A673 (cell line): ENCODE results near the gene FOXP4. TPM values are rescaled to one million over a fixed set of nuclear protein-coding genes. Genes with fewer than 3 reads are reported as not detected.

Experiments used
- BruUV-seq: library from RNA; stranded (reverse); fragments of 400-500 nt; replicated peaks from 2 replicates; lab custom pipeline; 2021; lab: Mats Ljungman, UMichigan
- CTCF ChIA-PET: fragments of 300-600 bp; sonication (Branson Sonifier 250); formaldehyde crosslinking; loops from one replicate; lab custom pipeline; 2022; ENCODE audit warnings: antibody characterized with exemption; lab: Charles Lee
- POLR2A ChIA-PET: fragments of 300-600 bp; sonication (Branson Sonifier 250); formaldehyde crosslinking; loops from one replicate; lab custom pipeline; 2022; ENCODE audit warnings: antibody characterized with exemption; ENCODE audit not compliant: low non-redundant PET; lab: Charles Lee
- DNase-seq: peaks from one replicate; pipeline ENCODE4 v3.0.0-alpha.2; 2015; ENCODE audit warnings: low spot score
- H3K27ac ChIP-seq: fragments of 200-600 bp; sonication (generic); 2 replicates; pipeline ENCODE4 v1.5.1; 2016; ENCODE audit warnings: mixed run types, low read depth, mild to moderate bottlenecking, mixed read lengths, antibody characterized with exemption, low read length; ENCODE audit not compliant: poor library complexity, severe bottlenecking
- H3K27me3 ChIP-seq: fragments of 200-600 bp; sonication (generic); replicated peaks from 2 replicates; pipeline ENCODE4 v1.6.1; 2017; ENCODE audit warnings: mixed run types, low read depth, mild to moderate bottlenecking, mixed read lengths, antibody characterized with exemption, low read length; ENCODE audit not compliant: insufficient read depth, poor library complexity
- H3K36me3 ChIP-seq: fragments of 200-600 bp; sonication (generic); 2 replicates; pipeline ENCODE4 v1.6.1; 2016; ENCODE audit warnings: mixed run types, mild to moderate bottlenecking, mixed read lengths, antibody characterized with exemption, low read length; ENCODE audit not compliant: insufficient read depth, poor library complexity, severe bottlenecking
- H3K4me1 ChIP-seq: fragments of 200-600 bp; sonication (generic); 2 replicates; pipeline ENCODE4 v1.6.1; 2017; ENCODE audit warnings: mixed run types, mild to moderate bottlenecking, mixed read lengths, antibody characterized with exemption, low read length; ENCODE audit not compliant: insufficient read depth, poor library complexity, severe bottlenecking
- H3K4me3 ChIP-seq: fragments of 200-600 bp; sonication (generic); 2 replicates; pipeline ENCODE4 v1.5.1; 2016; ENCODE audit warnings: low read depth, mixed run types, mild to moderate bottlenecking, mixed read lengths, low read length; ENCODE audit not compliant: poor library complexity, severe bottlenecking
- H3K9me3 ChIP-seq: fragments of 200-600 bp; sonication (generic); 2 replicates; pipeline ENCODE4 v1.6.1; 2016; ENCODE audit warnings: mixed run types, low read depth, mild to moderate bottlenecking, mixed read lengths, antibody characterized with exemption, low read length; ENCODE audit not compliant: poor library complexity, severe bottlenecking
- EZH2 ChIP-seq: fragments of 200-600 bp; sonication (generic); IDR thresholded peaks from 2 replicates; pipeline ENCODE4 v1.6.1; 2017; ENCODE audit warnings: borderline replicate concordance, low read depth, mild to moderate bottlenecking, mixed read lengths, antibody characterized with exemption, low read length; ENCODE audit not compliant: poor library complexity, severe bottlenecking
- intact Hi-C: fragments of 100-400 bp; cut with micrococcal nuclease; formaldehyde crosslinking; loops from one replicate; pipeline ENCODE4 v1.10.0; 2022; ENCODE audit not compliant: unreplicated experiment
- total RNA-seq: library from RNA; stranded (reverse); gene quantifications from 2 replicates; pipeline ENCODE4 v1.2.3, GENCODE V29; 2021
- TF ChIP-seq, protein P1 (sequence below): fragments of 300-800, 200-600 bp; sonication (generic); conservative IDR thresholded peaks from 2 replicates; pipeline ENCODE4 v1.5.1; 2017; ENCODE audit warnings: low read depth, mild to moderate bottlenecking, antibody characterized with exemption, low read length, moderate library complexity, mixed read lengths

The FOXP4 gene
- total RNA-seq, 1 experiment from 2014 or later = 53.9 TPM

DNA sequence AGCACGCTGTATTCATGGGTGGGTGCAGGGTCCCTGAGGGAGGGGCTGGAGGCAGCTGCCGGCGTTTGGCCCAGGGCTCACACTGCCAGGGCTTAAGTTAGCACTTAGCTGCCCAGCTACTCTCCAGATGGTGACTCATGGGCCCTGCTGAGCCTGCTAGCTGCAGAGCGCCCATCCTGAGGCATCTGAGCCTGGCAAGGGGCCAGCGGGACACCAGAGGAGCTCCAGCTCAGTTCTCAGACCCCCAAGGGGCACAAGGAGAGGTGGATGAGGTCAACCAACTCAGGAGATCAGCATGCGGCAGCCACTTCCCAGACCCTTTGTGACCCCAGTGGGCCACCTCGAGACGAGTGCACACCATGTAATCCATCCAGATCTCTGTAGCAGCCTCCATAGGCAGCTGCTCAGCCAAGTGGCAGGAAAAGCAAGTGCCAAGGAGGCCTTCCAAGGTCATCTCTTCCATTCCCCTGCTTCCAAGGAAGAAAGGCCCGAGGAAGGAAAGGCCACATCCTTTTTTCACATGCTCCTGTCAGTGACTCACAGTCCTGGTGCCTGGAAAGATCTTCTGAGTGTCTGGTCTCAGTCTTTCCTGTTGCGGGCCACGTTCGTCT, 35.3 kb downstream of the FOXP4 start:
- intact Hi-C loops = no loop called here
- no peaks in the 10 kb centered on the region for H3K27me3 ChIP-seq
- H3K4me3 ChIP-seq = no peak overlapping the region
- H3K36me3 ChIP-seq = peaks cover 5% of the 10 kb centered on the region
- H3K9me3 ChIP-seq = no peaks in the 10 kb centered on the region
- TF ChIP-seq, protein P1, sequence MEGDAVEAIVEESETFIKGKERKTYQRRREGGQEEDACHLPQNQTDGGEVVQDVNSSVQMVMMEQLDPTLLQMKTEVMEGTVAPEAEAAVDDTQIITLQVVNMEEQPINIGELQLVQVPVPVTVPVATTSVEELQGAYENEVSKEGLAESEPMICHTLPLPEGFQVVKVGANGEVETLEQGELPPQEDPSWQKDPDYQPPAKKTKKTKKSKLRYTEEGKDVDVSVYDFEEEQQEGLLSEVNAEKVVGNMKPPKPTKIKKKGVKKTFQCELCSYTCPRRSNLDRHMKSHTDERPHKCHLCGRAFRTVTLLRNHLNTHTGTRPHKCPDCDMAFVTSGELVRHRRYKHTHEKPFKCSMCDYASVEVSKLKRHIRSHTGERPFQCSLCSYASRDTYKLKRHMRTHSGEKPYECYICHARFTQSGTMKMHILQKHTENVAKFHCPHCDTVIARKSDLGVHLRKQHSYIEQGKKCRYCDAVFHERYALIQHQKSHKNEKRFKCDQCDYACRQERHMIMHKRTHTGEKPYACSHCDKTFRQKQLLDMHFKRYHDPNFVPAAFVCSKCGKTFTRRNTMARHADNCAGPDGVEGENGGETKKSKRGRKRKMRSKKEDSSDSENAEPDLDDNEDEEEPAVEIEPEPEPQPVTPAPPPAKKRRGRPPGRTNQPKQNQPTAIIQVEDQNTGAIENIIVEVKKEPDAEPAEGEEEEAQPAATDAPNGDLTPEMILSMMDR = no peak
- no peak for TF ChIP-seq EZH2
- POLR2A ChIA-PET = no interaction called here
- peaks cover 31% of the 10 kb centered on the region for H3K4me1 ChIP-seq
- H3K27ac ChIP-seq = peak overlapping the region; percentile 59
- DNase-seq = peak; percentile 72
- BruUV-seq = no TSS peak
- CTCF ChIA-PET = no interaction called here

DNA sequence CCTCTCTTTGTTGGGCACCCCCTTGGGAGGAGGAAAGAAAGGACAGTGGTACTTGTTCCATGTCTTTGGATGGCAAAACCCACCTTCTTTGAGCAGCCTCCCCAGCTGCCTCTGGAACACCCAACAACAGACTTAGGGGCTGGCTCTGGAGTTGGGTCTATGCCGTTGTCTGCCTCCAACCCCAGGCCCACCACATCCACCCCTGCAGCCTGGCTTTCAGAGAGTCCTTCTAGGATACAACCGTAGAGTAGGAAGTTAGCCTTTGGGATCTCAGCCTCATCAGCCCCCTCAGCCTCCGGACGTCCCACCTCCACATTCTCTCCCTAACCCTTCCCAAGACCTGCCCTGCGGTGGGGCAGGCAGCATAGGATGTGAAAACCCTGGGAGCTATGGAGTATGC, 36.4 kb downstream of the FOXP4 start:
- Histone ChIP-seq H3K27ac (no peak overlapping the region), H3K36me3 (peaks cover under 1% of the 10 kb centered on the region), H3K9me3 (no peaks in the 10 kb centered on the region), H3K4me1 (peaks cover 29% of the 10 kb centered on the region), H3K4me3 (no peak overlapping the region), H3K27me3 (no peaks in the 10 kb centered on the region)
- intact Hi-C loops = no loop called here
- no peak for DNase-seq
- TF ChIP-seq EZH2 = no peak
- TF ChIP-seq, protein P1 = no peak
- BruUV-seq = no TSS peak
- ChIA-PET CTCF (no interaction called here), POLR2A (no interaction called here)

DNA sequence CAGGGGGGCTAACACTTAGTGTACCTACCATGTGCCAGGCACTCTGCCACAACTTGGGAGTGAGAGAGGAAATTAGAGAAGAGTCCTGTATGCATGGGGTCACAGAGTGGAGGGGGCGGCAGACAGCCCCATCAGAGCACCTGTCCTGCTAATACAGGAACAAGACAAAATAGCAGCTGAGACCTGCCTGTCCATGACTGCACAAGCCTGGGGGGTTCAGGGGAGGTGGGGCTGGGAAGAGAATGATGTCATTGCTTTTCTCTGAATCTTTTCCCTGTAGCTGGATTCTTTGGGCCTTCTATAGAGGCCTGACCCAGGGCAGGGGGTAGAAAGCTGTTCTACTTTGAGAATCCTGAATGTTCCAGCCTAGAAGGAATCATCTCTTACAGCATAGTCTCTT, 37.4 kb downstream of the FOXP4 start:
- Histone ChIP-seq H3K27me3 (no peaks in the 10 kb centered on the region), H3K36me3 (no peaks in the 10 kb centered on the region), H3K27ac (peak overlapping the region; percentile 2), H3K4me1 (peaks cover 19% of the 10 kb centered on the region), H3K4me3 (no peak overlapping the region), H3K9me3 (no peaks in the 10 kb centered on the region)
- DNase-seq = no peak
- ChIA-PET CTCF (no interaction called here), POLR2A (no interaction called here)
- no TSS peak for BruUV-seq
- no peak for TF ChIP-seq EZH2
- TF ChIP-seq, protein P1 = no peak
- intact Hi-C loops = no loop called here
